Measurements from ENCODE around the gene TMEM183A.

The TMEM183A gene

GRCh38 chr1:203060115-203060514 lies 52.9 kb downstream of the TMEM183A start:
- peaks cover 7% of the 10 kb centered on the region for H3K27me3 ChIP-seq (ENCODE audit: insufficient read depth, low read length)
- H2AFZ ChIP-seq (ENCODE audit: low read depth, low read length): no peak overlapping the region
- H3K4me3 ChIP-seq (ENCODE audit: low read length): no peak overlapping the region
- H3K4me1 ChIP-seq (ENCODE audit: insufficient read depth, low read length): no peaks in the 10 kb centered on the region
- H3K36me3 ChIP-seq (ENCODE audit: insufficient read depth, low read length): no peaks in the 10 kb centered on the region
- H3K9me3 ChIP-seq (ENCODE audit: low read length): no peaks in the 10 kb centered on the region

- Histone ChIP-seq H3K27me3 (ENCODE audit: insufficient read depth, low read length) (peaks cover 7% of the 10 kb centered on the region), H3K36me3 (ENCODE audit: insufficient read depth, low read length) (no peaks in the 10 kb centered on the region), H2AFZ (ENCODE audit: low read depth, low read length) (no peak overlapping the region), H3K9me3 (ENCODE audit: low read length) (no peaks in the 10 kb centered on the region), H3K4me3 (ENCODE audit: low read length) (no peak overlapping the region), H3K4me1 (ENCODE audit: insufficient read depth, low read length) (no peaks in the 10 kb centered on the region)
Observed at GRCh38 chr1:203063287-203063686, 56.1 kb downstream of the TMEM183A start.

DNA sequence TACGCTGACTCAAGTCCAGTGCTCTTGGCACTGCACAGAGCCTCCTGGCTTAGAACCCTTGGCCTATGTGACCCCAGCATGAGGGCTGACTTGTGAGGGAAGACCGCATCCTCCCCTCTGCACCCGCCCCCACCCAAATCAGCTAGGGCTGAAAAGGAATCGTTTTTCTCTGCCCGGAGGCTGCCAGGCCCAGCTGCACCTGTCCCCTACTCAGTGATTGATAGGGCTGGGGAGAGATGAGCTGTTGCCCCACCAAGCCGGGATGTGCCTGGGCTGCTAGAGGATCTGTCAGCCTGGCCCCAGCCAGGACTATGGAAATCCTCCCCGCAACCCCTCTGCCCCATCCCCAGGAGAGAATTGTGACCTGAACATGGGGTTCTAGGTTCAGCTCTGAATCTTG lies 58.0 kb downstream of the TMEM183A start:
- H3K36me3 ChIP-seq (ENCODE audit: insufficient read depth, low read length): no peaks in the 10 kb centered on the region
- H3K27me3 ChIP-seq (ENCODE audit: insufficient read depth, low read length): peaks cover 6% of the 10 kb centered on the region
- H3K4me1 ChIP-seq (ENCODE audit: insufficient read depth, low read length): peaks cover 9% of the 10 kb centered on the region
- no peak overlapping the region for H2AFZ ChIP-seq (ENCODE audit: low read depth, low read length)
- H3K4me3 ChIP-seq (ENCODE audit: low read length): no peak overlapping the region
- no peaks in the 10 kb centered on the region for H3K9me3 ChIP-seq (ENCODE audit: low read length)

DNA sequence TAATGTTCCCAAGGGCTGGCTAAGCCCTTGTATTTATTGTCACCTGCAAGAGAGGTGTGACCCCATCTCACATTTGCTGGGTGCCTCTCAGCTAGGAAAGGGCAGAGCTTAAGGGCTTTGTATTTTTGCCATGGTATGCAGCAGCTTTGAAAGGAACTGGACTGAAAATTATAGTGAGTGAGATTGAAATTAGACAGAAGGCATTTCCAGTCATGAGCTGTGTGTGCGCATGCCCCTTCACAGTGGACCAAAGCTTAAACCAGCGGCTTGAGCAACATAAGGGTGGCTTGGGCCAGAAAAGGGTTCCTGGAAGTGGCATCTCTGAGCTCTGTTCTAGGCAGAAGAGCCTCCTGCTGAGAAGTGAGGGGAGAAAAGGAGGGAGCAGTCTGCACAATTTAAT lies 58.8 kb downstream of the TMEM183A start:
- H3K27me3 ChIP-seq (ENCODE audit: insufficient read depth, low read length): peaks cover 6% of the 10 kb centered on the region
- H3K4me1 ChIP-seq (ENCODE audit: insufficient read depth, low read length): peaks cover 9% of the 10 kb centered on the region
- no peak overlapping the region for H2AFZ ChIP-seq (ENCODE audit: low read depth, low read length)
- no peaks in the 10 kb centered on the region for H3K9me3 ChIP-seq (ENCODE audit: low read length)
- H3K4me3 ChIP-seq (ENCODE audit: low read length): no peak overlapping the region
- H3K36me3 ChIP-seq (ENCODE audit: insufficient read depth, low read length): no peaks in the 10 kb centered on the region

GRCh38 chr1:203066965-203067364 lies 59.8 kb downstream of the TMEM183A start:
- Histone ChIP-seq H3K9me3 (ENCODE audit: low read length) (no peaks in the 10 kb centered on the region), H3K36me3 (ENCODE audit: insufficient read depth, low read length) (no peaks in the 10 kb centered on the region), H2AFZ (ENCODE audit: low read depth, low read length) (no peak overlapping the region), H3K4me1 (ENCODE audit: insufficient read depth, low read length) (peaks cover 9% of the 10 kb centered on the region), H3K27me3 (ENCODE audit: insufficient read depth, low read length) (peaks cover 10% of the 10 kb centered on the region), H3K4me3 (ENCODE audit: low read length) (no peak overlapping the region)

GRCh38 chr1:203069030-203069747 lies 62.0 kb downstream of the TMEM183A start:
- Histone ChIP-seq H3K9me3 (ENCODE audit: low read length) (no peaks in the 10 kb centered on the region), H3K36me3 (ENCODE audit: insufficient read depth, low read length) (no peaks in the 10 kb centered on the region), H2AFZ (ENCODE audit: low read depth, low read length) (no peak overlapping the region), H3K4me1 (ENCODE audit: insufficient read depth, low read length) (peaks cover 9% of the 10 kb centered on the region), H3K27me3 (ENCODE audit: insufficient read depth, low read length) (peaks cover 9% of the 10 kb centered on the region), H3K4me3 (ENCODE audit: low read length) (no peak overlapping the region)

- H3K4me3 ChIP-seq (ENCODE audit: low read length): no peak overlapping the region
- peaks cover 9% of the 10 kb centered on the region for H3K4me1 ChIP-seq (ENCODE audit: insufficient read depth, low read length)
- no peaks in the 10 kb centered on the region for H3K36me3 ChIP-seq (ENCODE audit: insufficient read depth, low read length)
- H3K27me3 ChIP-seq (ENCODE audit: insufficient read depth, low read length): peaks cover 30% of the 10 kb centered on the region
- H2AFZ ChIP-seq (ENCODE audit: low read depth, low read length): no peak overlapping the region
- H3K9me3 ChIP-seq (ENCODE audit: low read length): peaks cover 3% of the 10 kb centered on the region
Observed at GRCh38 chr1:203072002-203072602, 64.9 kb downstream of the TMEM183A start.

GRCh38 chr1:203072911-203073310 lies 65.7 kb downstream of the TMEM183A start:
- no peak overlapping the region for H3K4me3 ChIP-seq (ENCODE audit: low read length)
- H3K36me3 ChIP-seq (ENCODE audit: insufficient read depth, low read length): no peaks in the 10 kb centered on the region
- peaks cover 33% of the 10 kb centered on the region for H3K27me3 ChIP-seq (ENCODE audit: insufficient read depth, low read length)
- peaks cover 9% of the 10 kb centered on the region for H3K4me1 ChIP-seq (ENCODE audit: insufficient read depth, low read length)
- H2AFZ ChIP-seq (ENCODE audit: low read depth, low read length): no peak overlapping the region
- peaks cover 3% of the 10 kb centered on the region for H3K9me3 ChIP-seq (ENCODE audit: low read length)

DNA sequence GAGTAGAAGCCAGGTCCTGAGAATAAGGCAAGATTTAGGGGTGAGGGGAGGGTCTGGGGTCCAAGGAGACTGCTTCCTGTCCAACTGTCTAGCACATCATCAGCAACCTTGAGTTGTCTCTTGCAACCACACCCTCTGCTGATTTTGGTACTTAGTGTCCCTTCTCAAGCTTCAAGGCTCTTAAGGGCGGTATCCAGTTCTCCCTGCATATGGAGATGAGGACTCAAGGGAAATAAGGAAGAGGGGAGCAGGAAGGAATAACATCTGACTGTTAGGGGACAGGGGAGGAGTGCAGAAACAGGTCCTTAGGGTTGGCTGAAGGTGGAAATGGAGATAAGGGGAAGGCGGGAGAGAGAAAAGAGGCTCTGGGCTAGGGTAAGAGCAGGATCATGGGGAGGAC lies 66.3 kb downstream of the TMEM183A start:
- Histone ChIP-seq H2AFZ (ENCODE audit: low read depth, low read length) (no peak overlapping the region), H3K4me3 (ENCODE audit: low read length) (no peak overlapping the region), H3K4me1 (ENCODE audit: insufficient read depth, low read length) (peaks cover 9% of the 10 kb centered on the region), H3K27me3 (ENCODE audit: insufficient read depth, low read length) (peaks cover 34% of the 10 kb centered on the region), H3K36me3 (ENCODE audit: insufficient read depth, low read length) (no peaks in the 10 kb centered on the region), H3K9me3 (ENCODE audit: low read length) (peaks cover 3% of the 10 kb centered on the region)

Data from neuron (in vitro differentiated cells).